DMS 273 treated with DMSO at 0.1 percent for 48 hours (cell line): ENCODE measurements around the gene NMT1.

Source experiments
- DNase-seq: peaks from one replicate; lab custom pipeline; 2025; lab: John Stamatoyannopoulos, UW

NMT1 gene

DNA sequence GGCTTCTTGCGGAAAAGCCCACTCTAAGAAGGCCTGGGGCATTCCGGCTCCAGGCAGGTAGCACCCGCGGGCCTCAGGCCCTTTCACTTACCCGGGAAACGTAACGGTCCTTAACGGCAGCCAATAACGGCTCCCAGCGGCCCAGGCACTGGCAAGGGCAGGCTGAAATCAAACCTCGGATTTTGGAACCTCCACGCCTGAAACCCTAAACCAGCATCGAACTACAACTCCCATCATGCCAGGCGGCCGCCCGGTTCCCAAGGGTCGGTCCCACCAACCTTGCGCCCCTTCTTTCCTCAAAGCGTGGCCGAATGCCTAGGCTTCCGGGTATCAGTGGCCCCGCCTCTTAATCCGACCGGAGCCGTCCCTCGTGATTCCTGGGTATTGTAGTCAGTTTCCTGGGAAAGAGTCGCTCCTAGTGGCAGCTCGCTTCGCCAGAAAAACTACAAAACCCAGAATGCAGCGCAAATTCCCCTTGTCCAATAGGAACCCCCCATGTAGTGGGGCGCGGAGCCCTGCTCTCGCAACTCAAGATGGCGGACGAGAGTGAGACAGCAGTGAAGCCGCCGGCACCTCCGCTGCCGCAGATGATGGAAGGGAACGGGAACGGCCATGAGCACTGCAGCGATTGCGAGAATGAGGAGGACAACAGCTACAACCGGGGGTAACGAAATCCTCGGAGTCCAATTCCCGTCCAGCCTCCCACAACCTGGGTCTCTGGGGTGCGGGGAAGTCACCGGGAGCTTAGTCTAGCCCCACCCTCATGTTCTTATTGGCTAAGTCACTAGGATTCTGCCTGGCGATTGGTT is at the start of gene NMT1:
TSS of gene NMT1 (plus strand) at position 521 of the 809 bp plus-strand sequence. CDS start at position 534, 13 bp downstream.
- DNase-seq: peak; percentile 99

DNA sequence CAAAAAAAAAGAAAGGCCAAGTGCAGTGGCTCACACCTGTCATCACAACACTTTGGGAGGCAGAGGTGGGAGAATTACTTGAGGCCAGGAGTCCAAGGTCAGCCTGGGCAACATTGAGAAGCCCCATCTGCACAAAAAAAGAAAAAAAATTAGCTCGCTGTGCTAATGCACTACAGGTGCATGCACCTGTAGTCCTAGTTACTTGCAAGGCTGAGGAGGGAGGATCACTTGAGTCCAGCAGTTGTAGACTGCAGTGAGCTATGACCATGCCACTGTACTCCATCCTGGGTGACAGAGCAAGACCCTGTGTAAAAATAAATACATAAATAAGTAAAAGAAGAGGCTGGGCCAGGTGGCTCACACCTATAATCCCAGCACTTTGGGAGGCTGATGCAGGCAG is 49.4 kb upstream of the NMT1 start:
- DNase-seq: no peak

DNA sequence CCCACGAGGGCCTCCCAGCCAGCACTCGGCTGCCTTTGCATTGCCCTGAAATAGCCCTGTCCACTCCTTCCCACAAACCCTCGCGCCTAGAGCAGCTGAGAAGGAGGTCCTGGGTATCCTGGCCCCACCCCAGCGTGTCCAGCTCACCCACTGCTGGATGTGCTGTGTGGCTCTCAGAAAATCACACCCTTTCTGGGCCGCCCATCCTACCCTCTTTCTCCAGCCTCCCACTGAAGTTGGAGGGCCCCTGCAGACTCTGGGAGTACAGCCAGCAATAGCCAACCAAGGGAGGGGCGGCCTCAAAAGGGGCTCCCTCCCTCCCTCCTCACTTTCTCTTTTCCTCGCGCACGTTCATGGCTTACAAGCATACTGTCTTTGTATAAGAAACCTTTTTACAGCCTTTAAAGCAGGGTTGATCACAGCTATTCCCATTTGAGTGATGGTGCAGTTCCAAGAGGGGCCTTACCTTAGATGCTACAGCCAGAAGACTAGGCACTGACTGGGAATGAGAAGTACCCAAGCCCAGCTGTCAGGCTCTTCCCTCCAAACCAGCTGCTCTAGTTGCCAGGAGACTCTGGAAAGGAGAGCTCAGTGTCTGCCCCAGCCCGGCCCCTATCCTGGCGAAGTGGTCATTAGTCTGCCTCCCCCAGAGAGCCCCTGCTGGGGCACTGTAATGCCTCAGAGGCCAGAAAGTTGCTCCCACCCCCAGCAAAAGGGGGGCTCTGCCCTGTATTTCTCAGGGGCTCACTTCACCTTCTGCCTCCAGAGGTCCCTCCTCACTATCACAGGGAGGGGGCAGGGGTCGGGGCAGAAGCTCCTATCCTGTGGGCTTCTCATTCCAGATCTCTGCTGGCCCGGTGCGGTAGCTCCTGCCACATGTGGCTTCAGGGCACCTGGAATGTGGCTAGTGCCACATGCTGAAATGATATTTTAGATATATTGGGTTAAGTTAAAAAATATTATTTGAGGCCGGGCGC is 47.8 kb upstream of the NMT1 start:
- DNase-seq: peak; percentile 84

DNA sequence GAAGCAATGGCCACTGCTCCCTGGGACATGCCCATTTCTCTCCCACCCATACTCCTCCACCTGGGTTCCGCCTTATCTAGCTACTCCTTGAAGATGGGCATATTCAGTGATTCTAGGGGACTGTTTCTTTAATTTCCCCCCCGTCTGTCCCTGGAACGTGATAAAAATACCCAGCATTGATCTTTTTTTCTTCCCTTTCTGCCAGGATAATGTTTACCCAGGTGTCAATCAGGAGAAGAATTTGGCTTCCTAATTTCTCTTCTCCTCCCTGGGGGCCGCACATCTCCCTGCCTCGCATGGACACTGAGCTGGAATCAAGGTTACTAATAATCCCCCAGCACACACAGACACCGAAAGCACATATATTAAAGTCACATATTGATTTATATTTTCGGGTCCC is 44.9 kb upstream of the NMT1 start:
- no peak for DNase-seq

DNA sequence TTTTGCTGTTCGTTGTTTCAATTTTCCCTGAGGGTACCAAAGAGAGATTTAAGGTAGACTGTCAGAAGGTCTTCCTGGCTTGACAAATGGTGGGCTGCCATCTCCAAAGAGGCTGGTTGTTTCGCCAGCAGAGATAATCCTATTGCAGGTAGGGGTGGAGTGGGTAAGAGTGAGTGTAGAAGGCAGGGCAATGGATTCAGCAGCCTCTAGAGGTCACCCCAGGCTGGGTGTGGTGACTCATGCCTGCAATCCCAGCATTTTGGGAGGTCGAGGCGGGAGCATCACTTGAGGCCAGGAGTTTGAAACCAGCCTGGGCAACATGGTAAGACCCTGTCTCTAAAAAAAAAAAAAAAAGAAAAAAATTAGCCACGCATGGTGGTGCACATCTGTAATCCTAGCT is 44.3 kb upstream of the NMT1 start:
- no peak for DNase-seq

DNA sequence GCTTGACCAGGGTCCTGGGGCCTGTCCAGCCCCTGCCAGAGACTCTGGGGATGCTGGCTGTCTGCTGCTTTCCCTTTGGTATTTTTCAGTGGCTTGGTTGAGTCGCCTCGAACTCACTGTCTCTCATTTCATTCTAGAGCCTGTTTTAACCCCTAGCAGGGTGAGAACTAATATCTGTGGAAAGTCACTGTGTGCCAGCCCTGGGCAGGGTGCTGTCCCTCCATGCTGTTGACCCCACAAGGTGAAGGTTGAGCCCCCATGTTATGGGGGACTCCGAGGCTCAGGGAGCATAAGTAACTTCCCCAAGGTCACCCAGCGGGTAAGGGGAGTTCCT is 42.6 kb upstream of the NMT1 start:
- no peak for DNase-seq

DNA sequence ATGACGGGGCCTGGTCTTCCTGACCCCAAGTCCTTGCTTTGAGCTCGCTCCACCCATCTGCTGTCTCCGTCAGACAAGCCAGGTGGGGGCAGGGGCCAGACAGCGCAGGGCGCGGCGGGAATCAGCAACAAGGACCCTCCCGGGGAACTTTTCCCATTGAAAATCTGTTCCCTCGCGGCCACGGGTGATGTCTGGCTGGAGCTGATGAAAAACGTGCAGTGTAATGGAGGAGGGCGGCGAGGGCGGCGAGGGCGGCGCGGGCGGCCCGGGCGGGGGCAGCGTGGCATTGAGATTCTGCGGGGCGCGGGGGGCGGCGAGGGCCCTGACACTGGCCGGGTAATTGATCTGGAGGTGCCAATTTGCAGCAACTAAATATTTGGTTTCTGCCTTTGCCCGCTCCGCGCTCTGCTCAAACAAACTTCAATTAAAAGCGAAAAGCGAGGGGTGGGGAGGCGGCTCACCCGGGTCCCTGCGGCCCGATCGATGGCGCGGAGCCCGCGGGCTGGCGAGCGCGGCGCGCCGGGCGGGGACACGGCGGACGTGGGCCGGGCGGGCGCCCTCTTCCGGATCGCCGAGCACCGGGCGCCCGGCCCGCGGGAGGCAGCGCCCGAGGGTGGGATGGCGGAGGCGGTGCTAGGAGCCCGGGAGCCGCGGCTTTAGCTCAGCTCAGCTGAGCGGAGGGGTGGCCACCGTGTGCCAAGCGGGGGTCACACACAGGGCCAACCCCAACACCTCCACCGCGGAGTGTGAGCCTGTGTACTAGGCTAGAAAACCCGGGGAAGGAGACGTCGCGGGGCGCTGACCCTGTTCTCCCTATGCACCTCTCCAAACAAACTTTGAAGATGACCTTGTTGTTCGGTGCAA is 42.0 kb upstream of the NMT1 start:
- no peak for DNase-seq

DNA sequence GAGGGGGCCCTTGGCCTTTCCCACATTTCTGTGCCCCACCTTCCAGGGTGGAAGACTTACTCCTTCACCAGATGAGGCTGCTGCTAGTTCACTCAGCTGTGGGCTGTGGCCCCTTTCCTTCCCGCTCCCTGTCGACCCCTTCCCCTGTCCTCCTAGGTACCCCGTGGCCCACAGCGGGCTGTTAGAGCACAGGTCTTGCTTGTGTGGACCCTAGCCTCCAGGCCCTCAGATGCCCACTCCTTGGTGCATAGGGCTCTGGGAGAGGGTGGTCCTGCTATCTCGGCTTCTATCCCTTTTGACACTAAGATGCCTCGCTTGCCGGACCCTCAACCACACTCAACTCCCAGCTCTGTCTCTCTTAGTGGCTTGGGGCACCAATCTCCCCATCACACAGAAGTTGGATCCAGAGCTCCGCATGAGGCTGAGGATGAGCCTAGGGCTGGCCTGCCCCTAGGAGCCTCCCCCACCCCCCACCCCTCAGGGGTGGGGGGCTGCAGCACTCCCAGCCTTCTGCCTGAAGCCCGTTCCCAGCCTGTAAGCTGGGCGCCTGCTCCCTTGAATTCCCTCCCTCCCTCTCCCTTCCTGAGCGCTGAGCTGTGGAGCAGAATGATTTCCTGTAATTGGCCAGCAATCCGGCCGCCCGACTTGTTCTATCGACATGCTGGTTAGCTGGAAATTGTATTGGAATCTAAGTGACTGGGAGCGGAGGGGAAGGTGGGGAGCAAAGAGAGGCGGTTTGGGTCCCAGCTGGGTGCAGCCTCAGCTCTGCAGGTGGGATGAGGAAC is 40.6 kb upstream of the NMT1 start:
- no peak for DNase-seq

DNA sequence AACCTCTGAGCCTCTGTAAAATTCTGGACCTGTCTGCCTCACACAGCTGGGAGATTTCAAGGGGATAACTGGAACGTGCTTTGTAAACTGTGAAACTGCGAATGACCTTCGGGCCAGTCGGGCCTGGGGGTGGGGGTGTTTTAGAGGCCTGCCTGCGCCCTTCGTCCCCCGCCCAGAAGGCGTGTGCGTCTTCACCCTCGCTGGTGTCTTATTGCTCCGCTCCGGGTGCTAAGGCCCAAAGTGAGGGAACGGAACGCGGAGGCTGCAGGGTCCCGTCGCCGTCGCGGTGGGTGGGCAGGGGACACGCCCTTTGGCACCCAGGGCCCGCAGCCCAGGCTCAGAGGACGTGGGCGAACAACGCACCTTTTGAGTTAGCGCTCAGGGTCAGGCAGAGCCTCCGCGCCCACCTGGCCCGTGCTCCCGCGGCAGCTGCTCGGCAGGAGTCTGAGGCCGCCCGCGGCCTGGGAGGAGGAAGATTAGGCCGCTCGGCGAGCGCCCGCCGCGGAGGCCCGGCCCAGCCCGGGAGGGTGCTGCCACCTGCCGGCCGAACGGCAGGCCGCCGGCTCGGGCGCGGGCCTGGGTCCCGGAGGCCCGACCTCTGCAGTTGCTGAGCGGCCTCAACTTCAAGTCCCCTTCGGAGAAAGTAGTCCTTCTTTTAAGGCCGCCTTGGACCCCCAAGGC is 39.4 kb upstream of the NMT1 start:
- DNase-seq: peak; percentile 34

DNA sequence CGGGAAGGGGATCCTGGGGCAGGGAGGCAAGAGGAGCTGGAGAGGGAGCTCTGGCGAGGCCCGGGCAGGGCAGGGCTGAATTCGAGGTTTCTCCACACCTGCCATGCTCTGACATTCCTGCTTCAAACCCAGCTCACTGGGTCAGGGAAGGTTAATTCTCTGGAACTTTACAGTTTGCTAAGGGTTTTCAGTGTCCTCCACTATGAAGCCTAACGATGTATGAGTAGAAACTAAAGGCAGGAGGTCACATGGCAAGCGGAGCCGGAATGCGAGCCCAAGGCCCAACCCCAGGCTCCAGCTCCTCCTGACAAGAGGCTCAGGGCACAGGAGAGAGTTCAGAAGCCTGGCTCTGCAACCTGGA is 38.8 kb upstream of the NMT1 start:
- no peak for DNase-seq

DNA sequence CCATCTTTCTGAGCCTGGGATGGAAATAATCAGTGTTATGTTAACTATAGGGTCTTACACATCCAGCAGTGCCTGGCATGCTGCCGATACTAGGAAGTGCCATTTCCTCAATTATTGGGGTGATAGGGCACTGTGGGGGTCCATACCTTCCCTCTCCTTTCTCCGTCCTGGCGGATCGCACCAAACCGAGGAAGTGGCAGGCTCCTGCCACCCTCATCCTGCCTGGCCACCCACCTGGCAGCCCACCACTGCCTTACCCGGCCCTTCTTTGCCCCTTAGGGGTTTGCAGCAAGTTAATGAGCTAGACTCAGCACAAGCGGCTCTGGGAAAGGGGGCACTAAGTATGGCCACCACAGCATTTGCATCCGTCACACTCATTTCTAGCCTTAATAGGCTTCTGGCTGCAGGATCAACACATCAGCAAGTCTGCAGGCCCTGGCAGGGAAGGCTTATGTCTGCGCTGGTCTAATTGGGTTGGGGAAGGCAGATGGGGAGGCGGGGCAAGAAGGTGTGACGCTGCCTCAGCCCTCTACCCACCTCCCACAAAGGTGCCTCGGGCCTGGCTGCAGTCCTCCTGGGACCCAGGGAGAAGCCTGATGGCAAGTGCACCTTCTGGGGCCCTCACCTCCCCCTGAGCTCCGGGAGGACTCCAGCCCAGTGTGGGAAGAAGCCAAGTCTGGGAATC is 38.3 kb upstream of the NMT1 start:
- peak; percentile 64 for DNase-seq

DNA sequence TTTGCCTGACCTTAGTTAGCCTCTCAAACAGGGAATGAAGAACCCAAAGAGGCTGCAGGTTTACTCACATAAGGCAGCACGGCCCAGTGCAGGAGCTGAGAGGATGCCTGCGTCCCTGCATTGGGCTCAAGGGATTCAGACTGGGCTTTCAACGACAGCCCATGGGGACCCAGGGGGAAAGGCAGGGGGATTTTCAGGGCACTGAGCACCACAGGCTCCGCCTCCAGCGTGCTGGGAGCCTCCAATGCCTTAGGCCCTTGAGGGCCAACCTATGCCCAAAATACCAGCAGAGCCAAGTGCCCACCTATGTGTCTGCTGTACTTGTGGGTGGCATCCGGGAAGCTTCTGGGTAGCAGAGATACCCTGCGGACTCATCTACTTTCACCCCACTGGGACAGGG is 32.0 kb upstream of the NMT1 start:
- DNase-seq: no peak

DNA sequence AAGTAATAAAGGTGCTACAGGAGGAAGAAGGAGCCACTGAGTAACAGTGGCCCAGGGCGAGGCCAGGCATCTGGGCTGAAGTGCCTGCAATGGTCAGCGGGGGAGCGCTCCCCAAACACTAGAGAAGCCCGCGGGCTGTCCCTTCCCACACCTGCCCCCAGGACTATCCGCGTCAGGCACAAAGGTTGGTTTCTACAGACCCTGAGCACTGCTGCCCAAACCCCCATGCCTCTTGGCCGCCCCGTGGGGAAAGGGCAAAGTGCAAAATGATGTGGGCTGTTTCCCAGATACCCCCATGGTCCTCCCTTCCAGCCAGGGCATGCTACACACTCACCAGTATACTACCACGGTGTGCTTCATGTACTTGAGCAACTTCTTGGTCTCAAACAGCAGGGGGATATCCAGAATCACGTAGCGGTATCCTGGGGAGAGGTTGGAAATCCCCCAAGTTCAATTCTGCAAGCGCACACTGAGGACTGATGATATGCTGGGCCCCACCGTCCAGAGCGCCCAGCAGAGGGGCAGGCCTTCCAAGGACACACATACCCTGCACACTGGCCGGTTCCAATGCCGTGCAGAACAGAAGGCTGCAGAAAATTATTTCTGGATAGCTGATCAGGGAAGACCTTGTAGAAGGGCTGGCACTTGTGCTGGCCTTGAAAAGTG is 31.2 kb upstream of the NMT1 start:
- DNase-seq: no peak

DNA sequence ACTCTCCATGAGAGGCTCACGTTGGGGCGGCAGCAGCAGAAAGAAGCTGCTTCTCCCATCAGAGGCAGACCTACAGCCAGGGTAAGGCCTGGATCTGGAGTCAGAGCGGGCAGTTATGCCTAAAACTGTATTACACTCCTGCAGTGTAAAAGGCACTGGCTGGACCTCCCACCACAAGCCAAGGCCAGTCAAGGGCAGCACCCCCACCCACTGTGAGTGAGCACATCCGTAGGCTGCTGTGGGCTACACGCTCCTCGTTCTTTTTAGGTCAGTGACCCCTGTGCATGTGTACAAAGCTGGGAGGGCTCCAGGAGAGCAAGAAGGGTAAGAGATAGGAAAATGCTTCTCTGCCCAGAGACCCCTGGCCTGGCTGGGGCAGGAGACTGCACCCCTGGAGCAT is 30.4 kb upstream of the NMT1 start:
- no peak for DNase-seq

DNA sequence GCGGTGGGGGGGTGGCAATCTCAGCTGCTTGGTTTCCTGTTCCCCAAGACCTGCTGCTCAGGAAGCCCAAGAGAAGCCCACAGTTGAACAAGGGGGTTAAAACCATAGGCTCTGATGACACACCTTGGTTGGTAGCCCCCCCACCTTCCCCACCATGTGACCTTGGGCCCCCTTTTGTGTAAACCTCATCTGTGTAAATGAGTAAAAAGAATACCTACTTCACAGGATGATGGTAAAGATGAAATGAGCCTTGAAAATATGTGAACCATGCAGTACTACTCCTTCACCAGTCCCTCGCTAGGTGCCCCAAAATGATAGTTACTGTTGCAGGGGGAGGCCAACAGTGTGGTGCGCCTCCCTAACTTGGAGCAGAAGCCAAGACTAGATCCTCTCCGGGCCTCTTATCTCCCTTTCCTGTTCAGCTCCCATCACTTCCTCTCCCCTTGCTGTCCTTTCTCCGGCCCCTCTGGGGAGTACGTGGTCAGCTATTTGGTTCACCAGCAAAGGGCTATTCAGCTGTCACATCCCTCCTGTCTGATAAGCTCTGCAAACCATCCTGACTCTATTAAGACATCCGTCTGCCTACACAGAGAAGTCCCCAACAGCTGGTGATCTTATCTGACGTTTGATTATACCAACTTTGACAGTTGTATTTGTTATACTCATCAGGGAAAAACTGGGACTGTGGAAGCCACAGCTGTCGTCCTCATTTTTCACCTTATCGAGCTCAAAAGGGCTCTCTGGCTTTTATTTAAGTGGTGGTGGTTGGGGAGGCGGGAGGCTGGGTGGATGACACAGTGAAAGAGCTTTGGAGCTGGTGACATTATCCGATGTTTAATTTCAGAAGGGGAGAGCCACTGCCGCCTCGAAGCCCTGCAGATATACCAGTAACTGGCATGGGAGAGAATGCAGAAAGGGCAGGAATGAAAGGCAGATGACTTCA is 29.6 kb upstream of the NMT1 start:
- DNase-seq: no peak

DNA sequence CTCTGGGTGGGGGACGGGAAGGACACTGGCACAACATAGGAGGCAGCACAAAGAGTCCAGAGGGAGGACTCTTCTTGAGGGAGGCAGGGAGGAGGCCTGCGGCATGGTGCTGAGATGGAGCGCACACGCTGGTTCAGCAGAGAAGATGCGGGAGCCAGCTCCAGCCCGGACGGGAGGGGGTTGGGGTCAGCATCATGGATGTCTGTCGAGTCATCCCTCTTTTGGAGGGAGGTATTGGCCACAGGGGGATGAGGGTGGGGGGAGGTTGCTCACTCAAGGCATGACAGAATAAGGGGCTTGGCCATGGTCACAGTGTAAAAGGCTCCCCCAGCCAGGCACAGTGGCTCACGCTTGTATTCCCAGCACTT is 29.0 kb upstream of the NMT1 start:
- no peak for DNase-seq

DNA sequence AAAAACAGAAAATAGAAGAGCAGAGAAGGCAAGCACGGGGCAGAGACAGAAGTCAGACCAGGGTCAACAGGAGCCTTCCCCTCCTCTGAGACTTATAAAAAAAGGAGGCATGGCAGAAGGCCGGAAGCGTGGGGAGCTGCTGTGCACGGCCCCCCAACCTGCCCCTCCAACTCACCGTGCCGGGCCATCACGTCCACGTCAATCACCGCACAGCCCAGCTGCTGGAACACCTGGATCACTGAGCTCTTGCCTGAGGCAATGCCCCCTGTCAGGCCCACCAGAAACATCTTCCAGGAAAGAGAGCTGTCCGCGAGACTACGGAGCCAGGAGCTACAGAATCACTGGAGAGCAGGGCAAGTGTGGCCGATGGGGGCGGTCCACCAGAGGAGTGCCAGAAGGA is 26.5 kb upstream of the NMT1 start:
- no peak for DNase-seq

DNA sequence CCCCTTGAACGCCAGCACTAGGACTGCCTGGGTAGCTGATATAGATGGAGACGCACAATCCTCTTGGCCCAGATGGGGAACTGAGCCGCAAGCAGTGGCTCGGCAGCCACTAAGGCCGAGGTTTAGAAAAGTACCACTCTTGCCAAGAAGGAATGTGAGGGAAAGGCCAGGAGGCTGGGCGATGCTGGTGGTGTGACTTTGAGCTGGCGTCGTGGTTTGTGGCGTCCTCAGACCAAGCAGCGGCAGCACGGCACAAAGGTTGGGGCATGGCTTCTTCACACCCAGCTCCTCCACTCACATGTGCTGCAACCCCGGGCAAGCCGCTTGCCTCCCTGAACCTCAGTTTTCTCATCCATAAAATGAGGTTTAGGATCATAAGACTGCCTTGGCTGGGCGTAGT is 25.3 kb upstream of the NMT1 start:
- no peak for DNase-seq

DNA sequence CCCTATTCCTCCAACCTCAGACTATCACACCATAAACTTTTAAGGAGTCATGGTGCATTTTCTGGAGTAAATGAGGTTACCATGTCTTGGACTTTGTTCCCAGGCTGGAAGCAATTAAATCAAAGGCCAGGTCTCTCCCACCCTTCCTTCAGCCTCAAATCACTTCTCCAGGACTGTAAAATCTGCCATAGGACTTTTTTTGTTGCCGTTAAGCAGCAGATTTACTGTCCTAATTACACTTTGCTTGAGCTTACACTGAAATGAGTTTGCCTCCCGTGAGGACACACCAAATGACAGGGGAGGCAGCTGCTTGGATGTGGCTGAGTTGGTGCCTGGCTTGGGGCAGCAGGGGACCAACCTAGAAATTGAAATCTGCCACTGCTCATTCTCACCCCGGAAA is 24.4 kb upstream of the NMT1 start:
- no peak for DNase-seq
